RPMI8226 (cell line): ENCODE results near the gene MAST4.

Experiments used
- DNase-seq: peaks from one replicate; pipeline ENCODE4 v3.0.0-alpha.2; 2015

The MAST4 gene

GRCh38 chr5:67200809-67201562 is 604.8 kb downstream of the MAST4 start:
- DNase-seq: no peak

- DNase-seq: no peak
Measured at GRCh38 chr5:67201897-67202549, 605.8 kb downstream of the MAST4 start.

- DNase-seq: no peak
Measured at GRCh38 chr5:67202828-67203227, 606.6 kb downstream of the MAST4 start.

GRCh38 chr5:67203701-67204074 is 607.5 kb downstream of the MAST4 start:
- no peak for DNase-seq

- no peak for DNase-seq
Measured at GRCh38 chr5:67204821-67205220, 608.6 kb downstream of the MAST4 start.

- DNase-seq: no peak
Measured at GRCh38 chr5:67205981-67206380, 609.8 kb downstream of the MAST4 start.

- no peak for DNase-seq
Measured at GRCh38 chr5:67206461-67206860, 610.3 kb downstream of the MAST4 start.

- DNase-seq: peak; percentile 96
Measured at GRCh38 chr5:67206929-67207328, 610.7 kb downstream of the MAST4 start.

GRCh38 chr5:67208403-67208802 is 612.2 kb downstream of the MAST4 start:
- DNase-seq: no peak

GRCh38 chr5:67209141-67209771 is 613.1 kb downstream of the MAST4 start:
- peak; percentile 91 for DNase-seq

- no peak for DNase-seq
Measured at GRCh38 chr5:67211926-67212325, 615.7 kb downstream of the MAST4 start.

- no peak for DNase-seq
Measured at GRCh38 chr5:67214036-67214435, 617.8 kb downstream of the MAST4 start.

- peak; percentile 99 for DNase-seq
Measured at GRCh38 chr5:67214707-67215447, 618.7 kb downstream of the MAST4 start.

- peak; percentile 99 for DNase-seq
Measured at GRCh38 chr5:67215519-67216471, 619.6 kb downstream of the MAST4 start.

- no peak for DNase-seq
Measured at GRCh38 chr5:67216564-67216963, 620.4 kb downstream of the MAST4 start.
